A549 (cell line): ENCODE data around the gene NACC2.

ENCODE experiments used
- BHLHE40 ChIP-seq: IDR thresholded peaks from 2 replicates; pipeline ENCODE4 v1.6.1; 2012; ENCODE audit warnings: low read depth, low read length, inconsistent platforms
- POLR2A ChIP-seq: IDR thresholded peaks from 2 replicates; pipeline ENCODE4 v1.6.1; 2012; ENCODE audit warnings: mild to moderate bottlenecking, low read length
- REST ChIP-seq: fragments of 200-600 bp; sonication (generic); IDR thresholded peaks from 2 replicates; pipeline ENCODE4 v1.6.1; 2016; ENCODE audit warnings: antibody characterized with exemption, mild to moderate bottlenecking, moderate library complexity
- SMC3 ChIP-seq: fragments of >200 bp; sonication (Bioruptor Twin); formaldehyde crosslinking; IDR thresholded peaks from 3 replicates; pipeline ENCODE4 v1.6.1; 2018; ENCODE audit warnings: inconsistent platforms
- ZFP36 ChIP-seq: fragments of 450-650 bp; IDR thresholded peaks from 2 replicates; pipeline ENCODE4 v1.6.1; 2014; ENCODE audit warnings: borderline replicate concordance; ENCODE audit not compliant: partially characterized antibody
- TF ChIP-seq, protein P1 (sequence below): fragments of >200 bp; sonication (Bioruptor Twin); formaldehyde crosslinking; IDR thresholded peaks from 3 replicates; pipeline ENCODE4 v1.5.1; 2016

- TF ChIP-seq, protein P1, sequence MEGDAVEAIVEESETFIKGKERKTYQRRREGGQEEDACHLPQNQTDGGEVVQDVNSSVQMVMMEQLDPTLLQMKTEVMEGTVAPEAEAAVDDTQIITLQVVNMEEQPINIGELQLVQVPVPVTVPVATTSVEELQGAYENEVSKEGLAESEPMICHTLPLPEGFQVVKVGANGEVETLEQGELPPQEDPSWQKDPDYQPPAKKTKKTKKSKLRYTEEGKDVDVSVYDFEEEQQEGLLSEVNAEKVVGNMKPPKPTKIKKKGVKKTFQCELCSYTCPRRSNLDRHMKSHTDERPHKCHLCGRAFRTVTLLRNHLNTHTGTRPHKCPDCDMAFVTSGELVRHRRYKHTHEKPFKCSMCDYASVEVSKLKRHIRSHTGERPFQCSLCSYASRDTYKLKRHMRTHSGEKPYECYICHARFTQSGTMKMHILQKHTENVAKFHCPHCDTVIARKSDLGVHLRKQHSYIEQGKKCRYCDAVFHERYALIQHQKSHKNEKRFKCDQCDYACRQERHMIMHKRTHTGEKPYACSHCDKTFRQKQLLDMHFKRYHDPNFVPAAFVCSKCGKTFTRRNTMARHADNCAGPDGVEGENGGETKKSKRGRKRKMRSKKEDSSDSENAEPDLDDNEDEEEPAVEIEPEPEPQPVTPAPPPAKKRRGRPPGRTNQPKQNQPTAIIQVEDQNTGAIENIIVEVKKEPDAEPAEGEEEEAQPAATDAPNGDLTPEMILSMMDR = no peak
- TF ChIP-seq REST (no peak), POLR2A (no peak), ZFP36 (no peak), BHLHE40 (no peak), SMC3 (no peak)
Observed at GRCh38 chr9:136018257-136019031, 76.6 kb downstream of the NACC2 start.
